HEK293 (cell line): Measurements from ENCODE around the gene EPHX1.

ENCODE experiments used
- CTCF ChIA-PET: fragments of 350-600 bp; formaldehyde crosslinking; extraction: SDS; loops from one replicate; lab custom pipeline; 2021; ENCODE audit warnings: antibody characterized with exemption; lab: Yijun Ruan, JAX
- POLR2A ChIA-PET: fragments of 300-600 bp; formaldehyde crosslinking; extraction: SDS; loops from one replicate; lab custom pipeline; 2020; ENCODE audit warnings: antibody characterized with exemption, inconsistent platforms; lab: Yijun Ruan, JAX
- H3K27ac ChIP-seq: fragments of 200-500 bp; sonication (Bioruptor generic); 2 replicates; pipeline ENCODE4 v1.5.1; 2014; ENCODE audit warnings: low read depth, low read length, control low read depth, inconsistent platforms; ENCODE audit errors: extremely low read depth
- H3K36me3 ChIP-seq, 2 experiments: fragments of 200-500 bp in 1 of 2; sonication (Bioruptor generic) in 1 of 2; 1 replicate in 1 of 2; 2 replicates in 1 of 2; pipeline ENCODE4 v1.5.1; 2014 to 2017; ENCODE audit warnings: inconsistent platforms in 2 of 2, low read length in 2 of 2; ENCODE audit not compliant: control insufficient read depth in 2 of 2, insufficient read depth in 1 of 2
- H3K4me1 ChIP-seq: fragments of 200-500 bp; sonication (Bioruptor generic); 2 replicates; pipeline ENCODE4 v1.5.1; 2014; ENCODE audit warnings: mild to moderate bottlenecking, low read length, inconsistent platforms; ENCODE audit not compliant: control insufficient read depth, insufficient read depth
- H3K4me3 ChIP-seq: 2 replicates; pipeline ENCODE4 v1.5.1; 2011; ENCODE audit warnings: low read depth, mild to moderate bottlenecking, control low read depth, low read length, moderate library complexity
- H3K9me3 ChIP-seq: fragments of 200-500 bp; sonication (Bioruptor generic); 2 replicates; pipeline ENCODE4 v1.5.1; 2014; ENCODE audit warnings: low read depth, low read length, inconsistent platforms; ENCODE audit not compliant: control insufficient read depth, insufficient read depth
- MYNN ChIP-seq: fragments of 450-650 bp; formaldehyde crosslinking; IDR thresholded peaks from 2 replicates; pipeline ENCODE4 v1.5.1; 2016; ENCODE audit warnings: missing biosample characterization, missing genetic modification characterization, borderline replicate concordance
- OSR2 ChIP-seq: fragments of 450-650 bp; formaldehyde crosslinking; IDR thresholded peaks from 2 replicates; pipeline ENCODE4 v1.5.1; 2016; ENCODE audit warnings: missing biosample characterization, missing genetic modification characterization
- PRDM10 ChIP-seq: fragments of 450-650 bp; formaldehyde crosslinking; IDR thresholded peaks from 2 replicates; pipeline ENCODE4 v1.5.1; 2016; ENCODE audit warnings: missing biosample characterization, missing genetic modification characterization
- PRDM2 ChIP-seq: fragments of 450-650 bp; formaldehyde crosslinking; IDR thresholded peaks from 2 replicates; pipeline ENCODE4 v1.5.1; 2016; ENCODE audit warnings: missing biosample characterization, missing genetic modification characterization, borderline replicate concordance
- ZFP37 ChIP-seq: fragments of 450-650 bp; formaldehyde crosslinking; IDR thresholded peaks from 2 replicates; pipeline ENCODE4 v1.5.1; 2016; ENCODE audit warnings: missing biosample characterization, missing genetic modification characterization
- ZNF19 ChIP-seq: fragments of 450-650 bp; formaldehyde crosslinking; IDR thresholded peaks from 2 replicates; pipeline ENCODE4; 2016; ENCODE audit warnings: missing biosample characterization, missing genetic modification characterization, low read depth
- ZNF24 ChIP-seq: fragments of 450-650 bp; formaldehyde crosslinking; IDR thresholded peaks from 2 replicates; pipeline ENCODE4 v1.5.1; 2016; ENCODE audit warnings: missing biosample characterization, missing genetic modification characterization
- ZNF335 ChIP-seq: fragments of 450-650 bp; formaldehyde crosslinking; conservative IDR thresholded peaks from 2 replicates; pipeline ENCODE4 v1.5.1; 2016; ENCODE audit warnings: missing biosample characterization, missing genetic modification characterization
- ZNF677 ChIP-seq: fragments of 450-650 bp; IDR thresholded peaks from 2 replicates; pipeline ENCODE4 v1.5.0; 2018; ENCODE audit warnings: missing biosample characterization, mild to moderate bottlenecking, missing genetic modification characterization, moderate library complexity
- TF ChIP-seq, protein P1 (sequence below): fragments of 450-650 bp; formaldehyde crosslinking; IDR thresholded peaks from 2 replicates; pipeline ENCODE4 v1.5.1; 2017; ENCODE audit warnings: missing biosample characterization, missing genetic modification characterization
- TF ChIP-seq, protein P2 (sequence below): fragments of 450-650 bp; formaldehyde crosslinking; IDR thresholded peaks from 2 replicates; pipeline ENCODE4 v1.5.1; 2016; ENCODE audit warnings: missing biosample characterization, missing genetic modification characterization

EPHX1 gene

GRCh38 chr1:225762002-225762441, 47.9 kb upstream of the EPHX1 start:
- Histone ChIP-seq H3K4me1 (peaks cover 31% of the 10 kb centered on the region), H3K36me3 (no peaks in the 10 kb centered on the region), H3K4me3 (peak overlapping the region; percentile 13; the same call in 1 of the 2 replicates), H3K27ac (peak overlapping the region; percentile 82), H3K9me3 (no peaks in the 10 kb centered on the region)
- CTCF ChIA-PET, result interaction anchor here (0.5 to 25.5 kb wide), 8 partner anchors 11 to 824 kb away, joined by 3 to 567 read pairs (median 9); partner anchors contain the start of gene SRP9
- POLR2A ChIA-PET, result interaction anchor here (1.0 to 4.9 kb wide), 18 partner anchors 10 to 280 kb away, joined by 3 to 40 read pairs (median 6); partner anchors contain the start of genes ENAH and SRP9
- TF ChIP-seq PRDM10 (peak; percentile 13; the same call in 1 of the 2 replicates), PRDM2 (tag by site-specific recombination) (no peak), OSR2 (tag by site-specific recombination) (peak; percentile 40; the same call in 1 of the 2 replicates), ZNF677 (tag by site-specific recombination) (peak; percentile 78), ZNF19 (no peak), ZNF335 (tag by site-specific recombination) (peak; percentile 48), ZNF24 (tag by site-specific recombination) (no peak), ZFP37 (tag by site-specific recombination) (peak; percentile 65; the same call in 1 of the 2 replicates), MYNN (no peak)
- TF ChIP-seq, protein P1, sequence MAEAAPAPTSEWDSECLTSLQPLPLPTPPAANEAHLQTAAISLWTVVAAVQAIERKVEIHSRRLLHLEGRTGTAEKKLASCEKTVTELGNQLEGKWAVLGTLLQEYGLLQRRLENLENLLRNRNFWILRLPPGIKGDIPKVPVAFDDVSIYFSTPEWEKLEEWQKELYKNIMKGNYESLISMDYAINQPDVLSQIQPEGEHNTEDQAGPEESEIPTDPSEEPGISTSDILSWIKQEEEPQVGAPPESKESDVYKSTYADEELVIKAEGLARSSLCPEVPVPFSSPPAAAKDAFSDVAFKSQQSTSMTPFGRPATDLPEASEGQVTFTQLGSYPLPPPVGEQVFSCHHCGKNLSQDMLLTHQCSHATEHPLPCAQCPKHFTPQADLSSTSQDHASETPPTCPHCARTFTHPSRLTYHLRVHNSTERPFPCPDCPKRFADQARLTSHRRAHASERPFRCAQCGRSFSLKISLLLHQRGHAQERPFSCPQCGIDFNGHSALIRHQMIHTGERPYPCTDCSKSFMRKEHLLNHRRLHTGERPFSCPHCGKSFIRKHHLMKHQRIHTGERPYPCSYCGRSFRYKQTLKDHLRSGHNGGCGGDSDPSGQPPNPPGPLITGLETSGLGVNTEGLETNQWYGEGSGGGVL (tag by site-specific recombination), result no peak
- TF ChIP-seq, protein P2, sequence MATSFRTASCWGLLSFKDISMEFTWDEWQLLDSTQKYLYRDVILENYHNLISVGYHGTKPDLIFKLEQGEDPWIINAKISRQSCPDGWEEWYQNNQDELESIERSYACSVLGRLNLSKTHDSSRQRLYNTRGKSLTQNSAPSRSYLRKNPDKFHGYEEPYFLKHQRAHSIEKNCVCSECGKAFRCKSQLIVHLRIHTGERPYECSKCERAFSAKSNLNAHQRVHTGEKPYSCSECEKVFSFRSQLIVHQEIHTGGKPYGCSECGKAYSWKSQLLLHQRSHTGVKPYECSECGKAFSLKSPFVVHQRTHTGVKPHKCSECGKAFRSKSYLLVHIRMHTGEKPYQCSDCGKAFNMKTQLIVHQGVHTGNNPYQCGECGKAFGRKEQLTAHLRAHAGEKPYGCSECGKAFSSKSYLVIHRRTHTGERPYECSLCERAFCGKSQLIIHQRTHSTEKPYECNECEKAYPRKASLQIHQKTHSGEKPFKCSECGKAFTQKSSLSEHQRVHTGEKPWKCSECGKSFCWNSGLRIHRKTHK (tag by site-specific recombination), result no peak
